ENCODE data around the gene AFMID.
"Not testable (repeated sequence)": the region's sequence is repeated elsewhere in the genome, so short reads cannot be mapped to it uniquely, and the experiment has no call there.

Gene AFMID

DNA sequence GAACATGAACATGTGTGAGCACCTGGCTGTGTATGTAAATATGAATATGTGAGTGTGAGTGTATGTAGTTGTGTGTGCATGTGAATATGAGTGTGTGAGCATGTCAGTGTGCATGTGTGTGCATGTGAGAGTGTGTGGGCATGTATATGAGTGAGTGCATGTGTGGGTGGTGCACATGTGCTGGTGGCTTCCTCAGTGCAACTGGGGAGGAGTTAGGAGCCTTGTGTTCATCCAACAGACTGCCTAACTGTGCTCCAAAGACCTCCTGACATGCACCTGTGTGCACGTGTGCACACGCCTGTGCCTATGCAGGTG lies 45.7 kb downstream of the AFMID start:
- DNase-seq (ENCODE audit: low spot score in 2 of 2) (no peak), ATAC-seq (no peak)
- Mint-ChIP-seq H3K36me3 (no peaks in the 10 kb centered on the region), H3K4me3 (no peak overlapping the region), H3K9me3 (no peaks in the 10 kb centered on the region), H3K27ac (no peak overlapping the region), H3K4me1 (peaks cover 6% of the 10 kb centered on the region)

DNA sequence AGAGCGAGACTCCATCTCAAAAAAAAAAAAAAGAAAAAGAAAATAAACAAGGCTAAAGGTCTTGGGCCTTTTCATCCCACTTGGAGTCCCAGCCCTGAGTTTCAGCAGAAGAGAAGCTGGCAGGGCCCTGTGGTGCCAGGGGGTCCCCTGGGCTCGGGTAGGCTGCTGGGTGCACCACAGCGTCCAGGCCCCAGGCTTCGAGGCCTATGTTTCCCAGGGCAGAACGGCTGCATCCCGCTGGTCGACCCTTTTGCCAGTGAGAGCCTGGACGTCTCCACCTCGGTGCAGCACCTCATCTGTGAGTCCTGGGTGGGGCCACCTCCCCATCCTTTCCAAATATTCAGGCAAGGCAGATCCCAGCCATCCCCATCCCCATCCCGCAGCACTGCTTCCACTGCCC lies 46.5 kb downstream of the AFMID start:
- Mint-ChIP-seq H3K27ac (no peak overlapping the region), H3K4me3 (no peak overlapping the region), H3K9me3 (no peaks in the 10 kb centered on the region), H3K36me3 (no peaks in the 10 kb centered on the region), H3K4me1 (peaks cover 6% of the 10 kb centered on the region)
- DNase-seq (ENCODE audit: low spot score in 2 of 2) (no peak), ATAC-seq (no peak)

DNA sequence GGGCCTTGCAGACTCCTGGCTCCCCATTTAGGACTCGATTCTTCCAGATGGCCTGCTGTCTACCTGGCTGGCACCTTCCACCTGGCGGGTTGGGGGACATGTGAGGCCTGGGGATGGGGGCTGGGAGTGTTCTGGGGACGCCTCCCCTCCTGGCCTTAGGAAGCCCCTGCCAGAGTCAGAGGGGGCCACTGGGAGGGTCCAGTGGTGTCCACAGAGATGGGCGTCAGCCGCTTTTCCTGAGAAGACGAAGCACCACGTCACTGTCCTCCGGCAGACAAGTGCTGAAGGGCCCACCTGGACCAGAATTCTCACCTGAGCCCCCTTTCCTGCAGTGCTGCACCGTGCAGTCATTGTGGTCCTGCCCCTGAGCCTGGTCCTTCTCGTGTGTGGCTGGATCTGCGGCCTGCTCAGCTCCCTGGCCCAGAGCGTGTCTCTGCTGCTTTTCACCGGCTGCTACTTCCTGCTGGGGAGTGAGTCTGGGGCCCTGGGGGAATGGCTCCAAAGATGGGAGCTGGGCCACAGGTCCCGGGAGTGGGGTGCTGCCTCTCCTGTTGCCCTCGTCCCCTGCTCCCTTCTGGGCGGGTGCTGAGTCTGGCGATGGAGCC lies 47.2 kb downstream of the AFMID start:
- no peak overlapping the region for H3K4me3 Mint-ChIP-seq
- no peaks in the 10 kb centered on the region for H3K36me3 Mint-ChIP-seq
- peaks cover 6% of the 10 kb centered on the region for H3K4me1 Mint-ChIP-seq
- no peak for ATAC-seq
- no peak overlapping the region for H3K27ac Mint-ChIP-seq
- no peaks in the 10 kb centered on the region for H3K9me3 Mint-ChIP-seq
- no peak for DNase-seq (ENCODE audit: low spot score in 2 of 2)

DNA sequence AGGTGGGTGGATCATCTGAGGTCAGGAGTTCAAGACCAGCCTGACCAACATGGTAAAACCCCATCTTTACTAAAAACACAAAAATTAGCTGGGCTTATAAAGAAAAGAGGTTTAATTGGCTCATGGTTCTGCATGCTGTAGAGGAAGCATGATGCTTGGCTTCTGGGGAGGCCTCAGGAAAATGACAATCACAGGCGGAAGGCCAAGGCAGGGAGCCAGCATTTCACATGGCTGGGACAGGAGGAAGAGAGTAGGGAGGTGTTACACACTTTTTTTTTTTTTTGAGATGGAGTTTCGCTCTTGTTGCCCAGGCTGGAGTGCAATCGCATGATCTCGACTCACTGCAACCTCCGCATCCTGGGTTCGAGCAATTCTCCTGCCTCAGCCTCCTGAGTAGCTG lies 47.9 kb downstream of the AFMID start:
- H3K9me3 Mint-ChIP-seq; H3K27ac Mint-ChIP-seq; H3K4me1 Mint-ChIP-seq; ATAC-seq; H3K4me3 Mint-ChIP-seq; DNase-seq (ENCODE audit: low spot score in 2 of 2); H3K36me3 Mint-ChIP-seq: not testable (repeated sequence)

DNA sequence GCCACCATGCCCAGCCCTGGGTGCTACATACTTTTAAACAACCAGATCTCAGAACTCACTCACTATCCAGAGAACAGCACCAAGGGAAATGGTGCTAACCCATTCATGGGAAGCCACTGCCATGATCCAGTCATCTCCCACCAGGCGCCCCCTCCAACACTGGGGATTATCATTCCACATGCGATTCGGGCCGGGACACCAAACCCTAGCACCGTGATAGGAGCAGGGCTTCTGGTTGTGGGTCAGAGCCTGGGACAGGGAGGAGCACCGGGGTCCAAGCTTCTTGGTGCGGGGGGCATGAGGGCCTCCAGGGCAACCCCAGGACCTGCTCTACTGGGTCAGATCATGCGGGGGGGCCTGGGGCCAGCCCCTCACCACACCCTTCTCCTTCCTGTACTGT lies 48.7 kb downstream of the AFMID start:
- no peak overlapping the region for H3K27ac Mint-ChIP-seq
- H3K4me3 Mint-ChIP-seq: no peak overlapping the region
- peaks cover 6% of the 10 kb centered on the region for H3K4me1 Mint-ChIP-seq
- DNase-seq (ENCODE audit: low spot score in 2 of 2): no peak
- no peaks in the 10 kb centered on the region for H3K9me3 Mint-ChIP-seq
- H3K36me3 Mint-ChIP-seq: no peaks in the 10 kb centered on the region
- ATAC-seq: no peak

DNA sequence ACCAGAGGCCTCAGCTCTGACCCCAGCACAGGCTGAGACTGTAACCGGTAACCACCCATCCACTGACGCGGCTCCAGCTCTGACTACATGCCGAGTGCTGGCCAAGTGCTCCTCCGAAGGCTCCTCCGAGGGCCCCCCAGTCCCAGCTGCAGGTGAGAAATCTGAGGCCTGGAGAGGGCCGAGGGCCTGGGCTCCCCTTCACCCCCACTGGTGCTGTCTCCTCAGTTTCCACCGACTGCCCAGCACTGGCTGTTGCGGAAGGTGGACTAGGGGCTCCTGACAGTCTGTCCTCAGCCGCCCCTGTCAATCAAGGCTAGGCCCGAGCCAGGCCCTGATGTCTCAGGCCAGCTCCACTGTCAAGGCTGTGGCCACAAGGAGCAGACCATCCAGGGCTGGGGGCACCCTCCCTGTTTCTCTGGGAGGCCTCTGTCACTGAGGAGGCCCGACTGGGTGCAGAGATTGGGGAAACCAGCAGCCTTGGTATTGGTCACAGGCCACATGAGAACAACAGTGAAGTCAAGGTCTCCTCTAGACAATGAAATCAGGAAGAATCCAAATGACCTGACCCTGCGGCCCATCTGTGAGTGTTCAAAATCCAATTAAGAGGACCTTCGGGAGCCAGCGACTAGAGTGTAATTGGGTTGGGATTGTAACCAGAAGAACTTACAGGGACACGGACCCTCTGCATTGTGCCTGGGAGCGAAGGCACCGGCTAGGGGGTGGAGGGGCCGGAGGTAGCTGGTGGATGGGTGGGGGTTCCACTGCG lies 49.4 kb downstream of the AFMID start:
- no peaks in the 10 kb centered on the region for H3K9me3 Mint-ChIP-seq
- H3K36me3 Mint-ChIP-seq: no peaks in the 10 kb centered on the region

DNA sequence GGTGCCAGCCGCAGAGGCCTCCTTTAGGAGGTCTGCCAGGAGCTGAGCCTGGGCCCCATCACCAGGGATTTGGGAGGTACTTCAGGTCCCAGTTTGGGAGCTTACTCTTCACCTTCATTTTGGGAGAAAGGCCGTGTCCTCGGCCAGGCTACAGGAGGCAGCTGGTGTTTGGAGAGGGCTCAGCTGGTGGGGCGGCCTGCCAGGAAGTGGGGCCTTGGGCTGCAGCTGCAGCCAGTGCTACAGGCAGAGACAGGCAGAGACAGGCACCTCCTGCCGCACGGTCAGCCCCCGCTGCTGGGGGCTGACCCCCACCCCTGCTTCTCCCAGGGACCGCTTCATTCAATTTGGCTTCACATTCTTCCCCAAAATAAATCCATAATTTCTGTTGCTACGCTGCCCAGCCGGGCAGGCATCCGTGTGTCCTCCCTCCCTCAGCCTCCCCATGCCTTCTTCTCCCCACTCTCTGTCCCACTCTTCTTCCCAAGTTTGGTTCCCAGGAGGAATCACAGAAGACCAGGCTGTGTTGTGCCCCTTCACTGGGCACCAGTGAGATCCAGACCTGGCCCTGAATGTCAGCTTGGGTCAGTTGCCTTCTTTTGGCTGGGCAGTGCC lies 50.3 kb downstream of the AFMID start:
- Mint-ChIP-seq H3K9me3 (no peaks in the 10 kb centered on the region), H3K4me3 (no peak overlapping the region), H3K4me1 (peaks cover 14% of the 10 kb centered on the region), H3K36me3 (no peaks in the 10 kb centered on the region), H3K27ac (no peak overlapping the region)
- no peak for DNase-seq (ENCODE audit: low spot score in 2 of 2)
- no peak for ATAC-seq

More for the DNA sequence above, 49.4 kb downstream of the AFMID start:
- no peak overlapping the region for H3K27ac Mint-ChIP-seq
- DNase-seq (ENCODE audit: low spot score in 2 of 2) (no peak), ATAC-seq (no peak)
- no peak overlapping the region for H3K4me3 Mint-ChIP-seq
- peaks cover 10% of the 10 kb centered on the region for H3K4me1 Mint-ChIP-seq

DNA sequence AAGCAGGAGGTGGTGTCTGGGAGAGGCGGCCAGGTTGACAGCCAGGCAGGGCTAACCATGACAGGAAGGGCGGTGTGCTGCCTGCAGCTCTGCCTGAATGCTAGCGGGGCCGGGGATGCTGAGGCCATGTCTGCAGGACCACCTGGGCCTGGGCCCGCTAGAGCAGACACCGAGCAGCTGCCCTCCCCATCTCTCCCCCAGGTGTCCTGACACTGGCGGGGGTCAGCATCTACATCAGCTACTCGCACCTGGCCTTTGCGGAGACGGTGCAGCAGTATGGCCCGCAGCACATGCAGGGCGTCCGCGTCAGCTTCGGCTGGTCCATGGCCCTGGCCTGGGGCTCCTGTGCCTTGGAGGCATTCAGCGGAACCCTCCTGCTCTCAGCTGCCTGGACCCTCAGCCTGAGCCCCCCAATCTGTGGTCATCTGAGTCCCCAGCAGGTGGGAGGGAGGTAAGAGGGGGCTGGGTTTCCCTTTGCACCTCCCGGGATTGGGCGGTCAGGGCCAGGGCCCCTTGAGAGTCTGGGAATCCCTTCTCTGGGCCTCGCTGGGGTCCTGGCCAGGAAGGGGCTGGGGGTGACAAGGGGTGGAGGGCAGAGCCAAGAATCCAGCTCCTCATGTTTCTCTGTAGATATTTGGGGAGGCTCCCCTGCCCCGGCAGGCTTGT lies 51.8 kb downstream of the AFMID start:
- Mint-ChIP-seq H3K27ac (no peak overlapping the region), H3K4me1 (peaks cover 22% of the 10 kb centered on the region), H3K4me3 (no peak overlapping the region), H3K9me3 (no peaks in the 10 kb centered on the region), H3K36me3 (no peaks in the 10 kb centered on the region)
- ATAC-seq (no peak), DNase-seq (ENCODE audit: low spot score in 2 of 2) (no peak)

DNA sequence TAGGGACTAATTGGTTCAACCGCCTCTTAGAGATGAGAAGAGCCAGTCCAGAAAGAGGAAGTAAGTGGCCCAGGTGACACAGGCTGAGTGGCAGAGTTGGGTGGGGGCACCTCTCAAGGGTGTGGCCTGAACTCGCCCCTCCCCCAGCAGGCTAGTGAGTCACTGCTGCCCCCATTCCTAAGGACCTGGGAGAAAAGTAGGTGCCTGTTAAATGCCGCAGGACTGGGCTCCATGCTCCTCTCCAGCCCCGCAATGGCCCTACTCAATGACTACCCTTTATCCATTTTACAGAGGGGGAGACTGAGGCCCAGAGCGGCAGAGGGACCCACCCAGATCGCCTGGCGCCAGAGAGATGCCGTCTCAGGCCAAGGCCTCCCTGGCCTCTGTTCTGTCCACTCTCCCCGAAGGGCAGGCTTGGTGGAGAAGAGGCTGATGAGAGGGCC lies 52.3 kb downstream of the AFMID start:
- H3K36me3 Mint-ChIP-seq: no peaks in the 10 kb centered on the region
- peak overlapping the region; percentile 29 for H3K27ac Mint-ChIP-seq
- no peak overlapping the region for H3K4me3 Mint-ChIP-seq
- DNase-seq (ENCODE audit: low spot score in 2 of 2) (no peak), ATAC-seq (no peak)
- no peaks in the 10 kb centered on the region for H3K9me3 Mint-ChIP-seq
- H3K4me1 Mint-ChIP-seq: peaks cover 22% of the 10 kb centered on the region

DNA sequence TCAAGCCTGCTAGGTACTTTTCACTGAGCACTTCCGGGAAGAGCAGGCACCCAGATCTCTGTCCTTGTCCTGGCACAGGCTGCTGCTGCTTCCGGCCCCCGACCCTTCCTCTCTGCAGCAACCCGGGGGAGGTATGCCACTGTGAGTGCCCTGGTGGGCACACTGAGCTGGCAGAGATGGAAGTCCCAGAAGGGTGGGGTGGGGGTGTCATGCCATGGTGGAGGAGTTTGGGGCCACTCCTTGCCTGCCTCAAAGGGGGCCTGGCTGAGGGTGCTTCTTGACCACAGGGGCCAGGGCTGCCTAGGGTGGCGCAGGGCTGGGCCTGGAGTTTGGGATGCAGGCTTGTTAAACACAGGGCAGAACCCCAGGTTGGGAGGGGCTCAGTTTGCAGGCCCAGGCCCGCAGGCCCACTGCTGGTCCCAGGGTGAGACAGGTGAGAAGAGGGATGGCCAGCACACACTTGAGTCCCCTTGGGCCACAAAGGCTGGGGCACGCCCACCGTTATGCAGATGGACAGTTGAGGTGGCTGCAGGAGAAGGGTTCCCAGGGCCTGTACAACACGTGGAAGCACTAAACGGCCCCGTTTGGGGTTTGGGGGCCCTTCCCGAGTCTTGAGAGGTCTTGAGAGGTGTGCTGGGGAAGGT lies 53.0 kb downstream of the AFMID start:
- Mint-ChIP-seq H3K4me3 (no peak overlapping the region), H3K4me1 (peaks cover 22% of the 10 kb centered on the region), H3K36me3 (no peaks in the 10 kb centered on the region), H3K27ac (peak overlapping the region; percentile 29), H3K9me3 (no peaks in the 10 kb centered on the region)
- ATAC-seq: no peak
- DNase-seq (ENCODE audit: low spot score in 2 of 2): no peak

DNA sequence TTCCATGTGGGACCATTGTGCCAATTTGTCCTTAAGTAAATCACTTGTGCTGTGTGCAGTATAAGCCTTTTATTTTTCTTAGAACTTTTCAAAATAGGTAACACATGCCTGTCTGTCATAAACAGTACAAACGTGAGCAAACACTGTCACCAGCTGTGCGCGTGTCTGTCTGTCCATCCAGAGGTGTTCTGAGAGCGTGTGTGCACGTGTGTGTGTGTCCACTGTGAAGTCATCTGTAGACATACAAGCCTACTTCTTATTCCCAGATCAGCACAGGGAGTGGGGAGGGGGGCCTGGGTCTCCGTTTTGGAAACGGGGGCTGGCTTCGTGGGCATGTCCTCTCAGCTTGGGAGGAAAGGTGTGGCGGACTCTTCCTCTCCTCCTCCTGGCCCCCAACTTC lies 53.7 kb downstream of the AFMID start:
- ATAC-seq: no peak
- Mint-ChIP-seq H3K4me3 (no peak overlapping the region), H3K9me3 (no peaks in the 10 kb centered on the region), H3K36me3 (no peaks in the 10 kb centered on the region), H3K27ac (peak overlapping the region; percentile 23), H3K4me1 (peaks cover 22% of the 10 kb centered on the region)
- DNase-seq (ENCODE audit: low spot score in 2 of 2): no peak

DNA sequence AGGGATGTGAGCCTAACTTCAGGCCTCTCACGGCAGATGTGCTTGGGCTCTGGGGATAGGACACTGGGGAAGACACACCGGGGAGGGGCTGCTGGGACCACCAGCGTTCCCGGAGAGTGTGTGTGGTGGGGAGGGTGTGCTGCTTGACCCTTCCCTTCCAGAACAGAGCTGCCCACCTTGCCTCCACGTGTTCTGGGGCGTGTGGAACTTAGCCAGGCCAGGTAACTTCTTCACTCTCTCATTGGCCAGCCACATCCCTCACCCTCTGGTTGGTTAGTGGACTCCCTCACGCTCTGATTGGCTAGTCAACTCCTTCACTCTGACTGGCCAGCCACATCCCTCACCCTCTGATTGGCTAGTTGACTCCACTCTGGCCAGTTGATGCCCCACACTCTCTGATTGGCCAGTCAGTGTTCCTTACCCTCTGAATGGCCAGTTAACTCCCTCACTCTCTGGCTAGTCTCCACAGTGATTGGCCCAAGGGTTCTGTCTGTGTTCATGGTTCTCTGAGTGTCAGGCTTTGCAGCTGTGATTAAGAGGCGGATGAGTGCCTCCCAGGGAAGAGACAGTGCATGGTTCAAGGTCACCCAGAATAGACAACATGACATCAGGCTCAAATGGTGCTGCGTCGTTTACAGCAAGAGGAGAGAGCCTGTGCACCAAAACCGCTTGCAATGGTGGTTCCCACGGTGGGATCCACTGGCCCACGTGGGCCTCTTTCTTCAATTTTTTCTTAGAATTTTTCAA lies 54.3 kb downstream of the AFMID start:
- peaks cover 22% of the 10 kb centered on the region for H3K4me1 Mint-ChIP-seq
- ATAC-seq (no peak), DNase-seq (ENCODE audit: low spot score in 2 of 2) (no peak)
- H3K27ac Mint-ChIP-seq: peak overlapping the region; percentile 90
- no peaks in the 10 kb centered on the region for H3K36me3 Mint-ChIP-seq
- no peak overlapping the region for H3K4me3 Mint-ChIP-seq
- no peaks in the 10 kb centered on the region for H3K9me3 Mint-ChIP-seq

DNA sequence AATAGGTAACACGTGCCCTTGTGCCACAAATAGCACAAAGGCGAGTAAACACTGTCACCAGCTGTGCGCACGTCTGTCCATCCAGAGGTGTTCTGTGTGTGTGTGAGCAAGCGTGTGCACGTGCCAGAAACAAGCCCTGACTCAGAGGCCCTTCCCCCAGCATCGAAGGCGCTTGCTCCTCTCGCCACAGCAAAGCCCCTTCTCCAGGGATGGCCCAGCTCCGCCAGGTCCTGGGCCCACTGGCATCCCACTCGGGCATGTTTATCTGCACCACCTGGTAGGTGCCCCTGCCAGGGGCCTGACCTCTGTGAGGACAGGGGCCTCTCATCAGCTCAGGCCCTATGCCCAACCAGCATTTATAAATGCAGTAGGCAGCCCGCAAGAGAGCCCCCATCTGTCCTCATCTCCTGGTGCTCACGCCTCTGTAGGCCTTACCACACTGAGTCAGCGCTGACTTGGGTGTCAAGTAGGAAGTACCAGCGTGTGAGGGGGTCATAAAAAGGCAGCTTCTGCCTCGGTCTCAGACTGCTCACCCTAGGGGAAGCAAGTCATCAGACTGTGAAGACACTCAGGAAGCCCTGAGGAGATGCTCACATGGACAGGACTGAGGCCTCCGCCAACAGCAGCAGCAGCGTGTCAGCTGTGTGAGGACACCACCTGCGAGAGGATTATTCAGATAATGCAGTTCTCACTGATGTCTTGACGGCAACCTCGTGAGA lies 55.0 kb downstream of the AFMID start:
- Mint-ChIP-seq H3K36me3 (no peaks in the 10 kb centered on the region), H3K27ac (peak overlapping the region; percentile 90), H3K4me3 (peak overlapping the region; percentile 48), H3K4me1 (peaks cover 22% of the 10 kb centered on the region), H3K9me3 (no peaks in the 10 kb centered on the region)
- DNase-seq (ENCODE audit: low spot score in 2 of 2): no peak
- ATAC-seq: peak; percentile 95

DNA sequence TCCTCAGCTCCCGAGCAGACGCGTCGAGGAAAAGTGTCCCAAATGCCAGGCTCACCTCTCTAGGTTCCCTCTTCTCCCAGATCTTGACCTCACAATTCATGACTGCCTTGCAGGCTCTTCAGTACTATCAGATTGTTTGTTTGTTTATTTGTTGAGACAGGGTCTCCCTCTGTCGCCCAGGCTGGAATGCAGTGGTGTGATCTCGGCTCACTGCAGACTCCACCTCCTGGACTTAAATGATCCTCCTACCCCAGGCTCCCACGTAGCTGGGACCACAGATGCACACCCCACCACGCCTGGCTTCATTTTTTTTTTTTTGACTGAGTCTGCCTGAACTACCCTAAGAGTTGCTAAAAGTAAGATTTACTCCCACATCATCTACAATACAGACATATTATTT lies 60.1 kb downstream of the AFMID start:
- ATAC-seq: no peak
- Mint-ChIP-seq H3K9me3 (no peaks in the 10 kb centered on the region), H3K27ac (peak overlapping the region; percentile 86), H3K4me1 (peaks cover 33% of the 10 kb centered on the region), H3K36me3 (no peaks in the 10 kb centered on the region), H3K4me3 (no peak overlapping the region)
- DNase-seq (ENCODE audit: low spot score in 2 of 2): no peak
